AG09309 (cell line): ENCODE data around the gene DPF1.
"Not testable (repeated sequence)": the region's sequence is repeated elsewhere in the genome, so short reads cannot be mapped to it uniquely, and the experiment has no call there.

Experiments used
- DNase-seq: peaks from one replicate; pipeline ENCODE4 v3.0.0-alpha.2; 2010; ENCODE audit warnings: low read depth
- H3K4me3 ChIP-seq: 2 replicates; pipeline ENCODE4 v1.5.1; 2011; ENCODE audit warnings: mild to moderate bottlenecking, low read depth, low read length, moderate library complexity; ENCODE audit not compliant: control insufficient read depth
- CTCF ChIP-seq: IDR thresholded peaks from 2 replicates; pipeline ENCODE4 v1.5.1; 2011; ENCODE audit warnings: mild to moderate bottlenecking, low read depth, low read length, inconsistent platforms; ENCODE audit not compliant: insufficient read depth, control insufficient read depth; ENCODE audit errors: missing control alignments

DPF1 gene

GRCh38 chr19:38239816-38240215, 15.8 kb upstream of the DPF1 start:
- no peak for TF ChIP-seq CTCF
- no peak overlapping the region for H3K4me3 ChIP-seq
- no peak for DNase-seq

- no peak for TF ChIP-seq CTCF
- DNase-seq: no peak
- no peak overlapping the region for H3K4me3 ChIP-seq
Measured at GRCh38 chr19:38234615-38235014, 10.6 kb upstream of the DPF1 start.

- DNase-seq: no peak
- no peak overlapping the region for H3K4me3 ChIP-seq
- peak; percentile 87 for TF ChIP-seq CTCF
Measured at GRCh38 chr19:38233740-38234251, 9.8 kb upstream of the DPF1 start.

GRCh38 chr19:38231918-38232317, 7.9 kb upstream of the DPF1 start:
- H3K4me3 ChIP-seq: no peak overlapping the region
- TF ChIP-seq CTCF: no peak
- no peak for DNase-seq

GRCh38 chr19:38230506-38231133, 6.6 kb upstream of the DPF1 start:
- not testable (repeated sequence) for H3K4me3 ChIP-seq, DNase-seq

- H3K4me3 ChIP-seq: peak overlapping the region; percentile 60
- TF ChIP-seq CTCF: no peak
- DNase-seq: peak; percentile 38
Measured at GRCh38 chr19:38229585-38230073, 5.6 kb upstream of the DPF1 start.

GRCh38 chr19:38228491-38229439, 4.7 kb upstream of the DPF1 start:
- no peak for TF ChIP-seq CTCF
- no peak for DNase-seq

More at GRCh38 chr19:38228491-38229439, 4.7 kb upstream of the DPF1 start:
- peak overlapping the region; percentile 60 for H3K4me3 ChIP-seq
